ENCODE data around the gene CINP.

GRCh38 chr14:102377696-102378095 lies 15.0 kb upstream of the CINP start:
- TF ChIP-seq POLR2A (IDR thresholded peaks at IDR 0.05) (no peak), CTCF (IDR thresholded peaks at IDR 0.05) (no peak)
